ENCODE data around the gene ZNF784.

ZNF784 gene

GRCh38 chr19:55626350-55626749 is 2.0 kb upstream of the ZNF784 start:
- DNase-seq (ENCODE audit: low read depth in 2 of 2), result no peak
- H3K4me3 ChIP-seq (replicated peaks in 1 of 2; ENCODE audit: low read depth in 2 of 2, low read length in 2 of 2), result no peak overlapping the region
- TF ChIP-seq CTCF (IDR thresholded peaks at IDR 0.05; ENCODE audit: low read depth, low read length), result no peak

GRCh38 chr19:55625004-55625326 is 599 bp upstream of the ZNF784 start:
- H3K4me3 ChIP-seq (replicated peaks in 1 of 2; ENCODE audit: low read depth in 2 of 2, low read length in 2 of 2), result peak overlapping the region; percentile 64 to 74
- TF ChIP-seq CTCF (IDR thresholded peaks at IDR 0.05; ENCODE audit: low read depth, low read length), result no peak
- no peak for DNase-seq (ENCODE audit: low read depth in 2 of 2)

DNA sequence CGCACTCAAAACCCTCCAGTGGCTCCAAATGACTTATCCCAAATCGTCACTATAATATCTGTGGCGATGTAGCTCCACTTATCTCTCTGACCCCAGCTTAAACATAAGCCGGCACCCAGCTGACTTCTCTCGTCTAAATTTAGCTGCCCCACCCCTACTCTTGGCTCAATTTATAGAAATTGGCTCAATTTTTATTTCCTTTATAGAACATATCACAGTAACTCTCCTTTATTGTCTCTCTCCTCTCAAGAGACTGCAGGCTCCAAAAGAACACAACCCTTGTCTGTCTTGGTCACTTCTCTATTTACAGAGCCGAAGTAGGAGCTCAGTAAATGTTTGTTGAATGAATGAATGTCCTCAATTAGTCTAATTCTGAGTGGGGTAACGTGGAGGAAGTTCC is 805 bp downstream of the ZNF784 start:
- peak overlapping the region in 1 of 2 donors; percentile 21 for H3K4me3 ChIP-seq (replicated peaks in 1 of 2; ENCODE audit: low read depth in 2 of 2, low read length in 2 of 2)
- no peak for TF ChIP-seq CTCF (IDR thresholded peaks at IDR 0.05; ENCODE audit: low read depth, low read length)
- DNase-seq (ENCODE audit: low read depth in 2 of 2), result no peak

DNA sequence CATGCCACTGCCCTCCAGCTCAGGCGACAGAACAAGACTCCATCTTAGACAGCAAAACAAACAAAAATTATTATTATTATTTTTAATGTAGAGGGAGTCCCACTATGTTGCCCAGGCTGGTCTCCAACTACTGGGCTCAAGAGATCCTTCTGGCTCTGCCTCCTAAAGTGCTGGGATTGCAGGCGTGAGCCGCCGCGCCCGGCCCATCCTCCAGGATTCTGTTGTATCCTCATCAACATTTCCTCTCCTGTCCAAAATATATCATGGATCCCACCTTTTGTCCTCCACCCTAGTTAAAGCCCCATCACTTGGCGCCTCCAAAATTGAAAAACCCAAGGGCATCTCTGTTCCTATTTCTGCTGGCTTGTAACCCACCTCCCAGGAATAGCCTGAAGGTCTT is 1.2 kb downstream of the ZNF784 start:
- no peak for TF ChIP-seq CTCF (IDR thresholded peaks at IDR 0.05; ENCODE audit: low read depth, low read length)
- no peak for DNase-seq (ENCODE audit: low read depth in 2 of 2)
- no peak overlapping the region for H3K4me3 ChIP-seq (replicated peaks in 1 of 2; ENCODE audit: low read depth in 2 of 2, low read length in 2 of 2)

DNA sequence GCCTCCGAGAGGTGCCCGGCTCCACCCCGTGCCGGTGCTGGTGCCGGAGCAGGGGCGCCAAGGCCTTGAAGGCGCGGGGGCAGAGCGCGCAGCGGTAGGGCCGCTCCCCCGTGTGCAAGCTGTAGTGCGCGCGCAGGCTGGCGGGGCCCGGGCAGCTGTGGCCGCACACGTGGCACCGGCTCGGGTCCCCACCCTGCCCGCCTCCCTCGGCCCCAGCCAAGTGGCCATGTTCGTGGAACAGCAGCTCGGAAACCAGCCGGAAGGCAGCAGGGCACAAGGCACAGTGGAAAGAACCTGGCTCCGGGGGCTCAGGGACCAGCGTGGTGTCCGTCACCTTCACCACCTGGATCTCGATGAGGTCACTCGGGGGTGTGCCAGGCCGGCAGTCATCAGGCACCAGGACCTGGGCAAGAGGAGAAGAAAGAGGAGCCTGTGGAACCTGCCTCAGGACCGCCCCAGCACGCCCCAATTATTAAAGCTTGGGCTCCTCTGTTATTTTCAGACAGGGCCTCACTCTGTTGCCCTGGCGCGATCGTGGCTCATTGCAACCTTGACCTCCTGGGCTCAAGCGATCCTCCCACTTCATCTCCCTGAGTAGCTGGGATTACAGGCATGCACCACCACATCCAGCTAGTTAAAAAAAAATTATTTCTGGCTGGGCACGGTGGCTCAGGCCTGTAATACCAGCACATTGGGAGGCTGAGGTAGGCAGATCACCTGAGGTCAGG is 2.0 kb downstream of the ZNF784 start:
- no peak for TF ChIP-seq CTCF (IDR thresholded peaks at IDR 0.05; ENCODE audit: low read depth, low read length)
- H3K4me3 ChIP-seq (replicated peaks in 1 of 2; ENCODE audit: low read depth in 2 of 2, low read length in 2 of 2), result no peak overlapping the region
- no peak for DNase-seq (ENCODE audit: low read depth in 2 of 2)

DNA sequence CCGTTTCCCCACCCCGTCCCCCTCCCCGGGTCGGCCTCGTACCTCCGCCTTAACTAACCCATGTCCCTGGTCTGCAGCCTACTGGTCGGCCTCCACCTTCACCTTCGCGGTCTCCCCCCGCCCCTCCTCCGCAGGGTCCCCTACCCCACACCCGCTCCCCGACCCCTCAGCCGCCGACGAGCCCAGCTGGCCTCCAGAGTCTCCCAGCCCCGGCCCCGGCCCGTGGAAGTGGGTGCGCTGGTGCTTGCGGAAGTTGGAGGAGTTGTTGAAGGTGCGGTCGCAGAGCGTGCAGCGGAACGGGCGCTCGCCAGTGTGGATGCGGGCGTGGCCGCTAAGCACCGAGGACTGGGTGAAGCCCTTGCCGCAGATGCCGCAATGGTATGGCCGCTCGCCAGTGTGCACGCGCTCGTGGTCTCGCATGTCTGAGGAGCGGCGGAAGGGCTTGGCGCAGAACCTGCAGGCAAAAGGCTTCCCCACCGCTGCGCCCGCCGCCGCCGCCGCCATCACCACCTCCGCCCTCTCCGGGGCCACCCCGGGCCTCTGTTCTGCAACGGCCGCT is 2.6 kb downstream of the ZNF784 start:
- DNase-seq (ENCODE audit: low read depth in 2 of 2), result no peak
- no peak overlapping the region for H3K4me3 ChIP-seq (replicated peaks in 1 of 2; ENCODE audit: low read depth in 2 of 2, low read length in 2 of 2)
- TF ChIP-seq CTCF (IDR thresholded peaks at IDR 0.05; ENCODE audit: low read depth, low read length), result no peak
